Neural progenitor cell (in vitro differentiated cells): Measurements from ENCODE around the gene EFCAB8.

ENCODE experiments used
- EZH2 ChIP-seq: fragments of 200-600 bp; sonication (generic); IDR thresholded peaks from 2 replicates; pipeline ENCODE4 v1.6.1; 2017; ENCODE audit warnings: antibody characterized with exemption, mild to moderate bottlenecking, moderate library complexity
- EZH2phosphoT487 ChIP-seq: fragments of 200-600 bp; sonication (generic); IDR thresholded peaks from 2 replicates; pipeline ENCODE4 v1.6.1; 2017; ENCODE audit warnings: antibody characterized with exemption
- TF ChIP-seq, protein P1 (sequence below): fragments of 200-600 bp; sonication (generic); IDR thresholded peaks from 2 replicates; pipeline ENCODE4 v1.5.1; 2017; ENCODE audit warnings: antibody characterized with exemption, mild to moderate bottlenecking

DNA sequence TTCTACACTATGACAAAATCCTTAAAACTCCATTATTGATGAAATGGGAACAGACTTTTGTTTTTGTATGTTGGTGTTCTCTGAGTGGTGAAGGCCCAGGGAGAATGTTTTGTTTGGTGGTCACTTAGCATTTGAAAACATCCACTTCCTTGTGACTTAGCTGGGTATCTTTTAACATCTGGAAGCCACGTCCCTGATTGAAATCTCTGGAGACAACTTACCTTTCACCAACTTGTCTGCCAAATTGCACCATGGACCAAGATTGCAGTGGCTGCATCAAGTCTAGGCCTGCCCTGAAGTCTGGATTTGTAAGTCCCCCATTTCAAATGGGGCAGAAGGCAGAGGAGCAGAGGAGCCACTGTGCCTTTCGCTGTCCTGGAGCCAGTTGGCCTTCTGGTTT lies 534 bp upstream of the EFCAB8 start:
- TF ChIP-seq, protein P1, sequence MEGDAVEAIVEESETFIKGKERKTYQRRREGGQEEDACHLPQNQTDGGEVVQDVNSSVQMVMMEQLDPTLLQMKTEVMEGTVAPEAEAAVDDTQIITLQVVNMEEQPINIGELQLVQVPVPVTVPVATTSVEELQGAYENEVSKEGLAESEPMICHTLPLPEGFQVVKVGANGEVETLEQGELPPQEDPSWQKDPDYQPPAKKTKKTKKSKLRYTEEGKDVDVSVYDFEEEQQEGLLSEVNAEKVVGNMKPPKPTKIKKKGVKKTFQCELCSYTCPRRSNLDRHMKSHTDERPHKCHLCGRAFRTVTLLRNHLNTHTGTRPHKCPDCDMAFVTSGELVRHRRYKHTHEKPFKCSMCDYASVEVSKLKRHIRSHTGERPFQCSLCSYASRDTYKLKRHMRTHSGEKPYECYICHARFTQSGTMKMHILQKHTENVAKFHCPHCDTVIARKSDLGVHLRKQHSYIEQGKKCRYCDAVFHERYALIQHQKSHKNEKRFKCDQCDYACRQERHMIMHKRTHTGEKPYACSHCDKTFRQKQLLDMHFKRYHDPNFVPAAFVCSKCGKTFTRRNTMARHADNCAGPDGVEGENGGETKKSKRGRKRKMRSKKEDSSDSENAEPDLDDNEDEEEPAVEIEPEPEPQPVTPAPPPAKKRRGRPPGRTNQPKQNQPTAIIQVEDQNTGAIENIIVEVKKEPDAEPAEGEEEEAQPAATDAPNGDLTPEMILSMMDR: no peak
- no peak for TF ChIP-seq EZH2phosphoT487
- no peak for TF ChIP-seq EZH2
